DOHH2 (cell line): ENCODE data around the gene DERA.

Source experiments
- EZH2phosphoT487 ChIP-seq: fragments of 200-600 bp; sonication (generic); IDR thresholded peaks from 2 replicates; pipeline ENCODE4 v1.6.1; 2017; ENCODE audit warnings: borderline replicate concordance, mild to moderate bottlenecking, antibody characterized with exemption, low read length, moderate library complexity, mixed read lengths
- TF ChIP-seq, protein P1 (sequence below): fragments of 200-600 bp; sonication (generic); IDR thresholded peaks from one replicate; pipeline ENCODE4 v1.5.1; 2014; ENCODE audit warnings: antibody characterized with exemption, mild to moderate bottlenecking, low read depth, low read length; ENCODE audit not compliant: poor library complexity, severe bottlenecking

DNA sequence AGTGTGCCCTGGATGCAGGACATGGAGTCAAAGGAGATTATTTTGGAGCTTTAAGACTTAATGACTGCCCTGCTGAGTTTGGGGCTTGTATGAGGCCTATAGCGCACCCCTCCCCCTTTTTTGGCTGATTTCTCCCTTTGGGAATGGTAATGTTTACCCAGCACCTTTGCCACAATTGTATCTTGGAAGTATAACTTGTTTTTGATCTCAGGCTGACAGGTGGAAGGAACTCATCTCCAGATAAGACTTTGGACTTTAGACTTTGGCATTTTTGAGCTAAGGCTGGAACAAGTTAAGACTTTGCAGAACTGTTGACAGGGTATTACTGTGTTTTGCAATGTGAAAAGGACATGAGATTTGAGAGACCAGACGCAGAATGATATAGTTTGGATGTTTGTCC lies 110.5 kb downstream of the DERA start:
- TF ChIP-seq, protein P1, sequence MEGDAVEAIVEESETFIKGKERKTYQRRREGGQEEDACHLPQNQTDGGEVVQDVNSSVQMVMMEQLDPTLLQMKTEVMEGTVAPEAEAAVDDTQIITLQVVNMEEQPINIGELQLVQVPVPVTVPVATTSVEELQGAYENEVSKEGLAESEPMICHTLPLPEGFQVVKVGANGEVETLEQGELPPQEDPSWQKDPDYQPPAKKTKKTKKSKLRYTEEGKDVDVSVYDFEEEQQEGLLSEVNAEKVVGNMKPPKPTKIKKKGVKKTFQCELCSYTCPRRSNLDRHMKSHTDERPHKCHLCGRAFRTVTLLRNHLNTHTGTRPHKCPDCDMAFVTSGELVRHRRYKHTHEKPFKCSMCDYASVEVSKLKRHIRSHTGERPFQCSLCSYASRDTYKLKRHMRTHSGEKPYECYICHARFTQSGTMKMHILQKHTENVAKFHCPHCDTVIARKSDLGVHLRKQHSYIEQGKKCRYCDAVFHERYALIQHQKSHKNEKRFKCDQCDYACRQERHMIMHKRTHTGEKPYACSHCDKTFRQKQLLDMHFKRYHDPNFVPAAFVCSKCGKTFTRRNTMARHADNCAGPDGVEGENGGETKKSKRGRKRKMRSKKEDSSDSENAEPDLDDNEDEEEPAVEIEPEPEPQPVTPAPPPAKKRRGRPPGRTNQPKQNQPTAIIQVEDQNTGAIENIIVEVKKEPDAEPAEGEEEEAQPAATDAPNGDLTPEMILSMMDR: no peak
- TF ChIP-seq EZH2phosphoT487: no peak
